Measurements from ENCODE around the gene HES4.
"Not testable (repeated sequence)": the region's sequence is repeated elsewhere in the genome, so short reads cannot be mapped to it uniquely, and the experiment has no call there.

HES4 gene

DNA sequence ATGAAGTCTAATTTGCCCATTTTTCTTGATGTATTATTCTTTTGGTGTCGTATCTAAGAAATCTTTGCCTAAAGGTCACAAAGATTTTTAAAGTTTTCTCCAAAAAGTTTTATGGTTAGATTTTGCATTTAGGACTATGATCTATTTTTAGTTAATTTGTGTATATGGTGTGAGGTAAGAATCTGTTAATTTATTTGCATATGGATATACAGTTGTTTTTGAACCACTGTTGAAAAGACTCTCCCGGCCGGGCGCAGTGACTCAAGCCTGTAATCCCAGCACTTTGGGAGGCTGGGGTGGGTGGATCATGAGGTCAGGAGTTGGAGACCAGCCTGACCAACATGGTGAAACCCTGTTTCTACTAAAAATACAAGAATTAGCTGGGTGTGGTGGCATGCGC is 11.8 kb downstream of the HES4 start:
- H3K27me3 Mint-ChIP-seq, result peaks cover 39% of the 10 kb centered on the region

GRCh38 chr1:985126-985525 is 14.8 kb downstream of the HES4 start:
- ATAC-seq, result no peak
- peaks cover 37% of the 10 kb centered on the region for H3K27me3 Mint-ChIP-seq

More for the DNA sequence above, 11.8 kb downstream of the HES4 start:
- ATAC-seq; H3K9me3 Mint-ChIP-seq; DNase-seq; H3K36me3 Mint-ChIP-seq (ENCODE audit: low read depth); H3K4me3 Mint-ChIP-seq; H3K27ac Mint-ChIP-seq: not testable (repeated sequence)
- H3K4me1 Mint-ChIP-seq, result peaks cover 16% of the 10 kb centered on the region

GRCh38 chr1:984476-984814 is 15.5 kb downstream of the HES4 start:
- Mint-ChIP-seq H3K36me3 (ENCODE audit: low read depth) (no peaks in the 10 kb centered on the region), H3K27me3 (peaks cover 33% of the 10 kb centered on the region), H3K4me1 (no peaks in the 10 kb centered on the region), H3K9me3 (no peaks in the 10 kb centered on the region), H3K4me3 (no peak overlapping the region), H3K27ac (no peak overlapping the region)
- ATAC-seq (no peak), DNase-seq (no peak)

More at GRCh38 chr1:985126-985525, 14.8 kb downstream of the HES4 start:
- H3K27ac Mint-ChIP-seq, result no peak overlapping the region
- DNase-seq, result no peak
- no peak overlapping the region for H3K4me3 Mint-ChIP-seq
- H3K9me3 Mint-ChIP-seq, result no peaks in the 10 kb centered on the region
- H3K4me1 Mint-ChIP-seq, result no peaks in the 10 kb centered on the region
- H3K36me3 Mint-ChIP-seq (ENCODE audit: low read depth), result no peaks in the 10 kb centered on the region

- Mint-ChIP-seq H3K36me3 (ENCODE audit: low read depth) (no peaks in the 10 kb centered on the region), H3K4me1 (no peaks in the 10 kb centered on the region), H3K27me3 (peaks cover 27% of the 10 kb centered on the region), H3K9me3 (no peaks in the 10 kb centered on the region), H3K4me3 (no peak overlapping the region), H3K27ac (no peak overlapping the region)
- peak; percentile 50 for ATAC-seq
- DNase-seq, result peak; percentile 78
These were observed 16.0 kb downstream of the HES4 start for GRCh38 chr1:983798-984475.

GRCh38 chr1:982765-983436 is 17.0 kb downstream of the HES4 start:
- Mint-ChIP-seq H3K27me3 (peaks cover 22% of the 10 kb centered on the region), H3K4me3 (no peak overlapping the region), H3K27ac (no peak overlapping the region), H3K4me1 (peaks cover 3% of the 10 kb centered on the region), H3K9me3 (no peaks in the 10 kb centered on the region), H3K36me3 (ENCODE audit: low read depth) (no peaks in the 10 kb centered on the region)
- DNase-seq, result no peak
- no peak for ATAC-seq

- peak; percentile 8 for ATAC-seq
- Mint-ChIP-seq H3K36me3 (ENCODE audit: low read depth) (no peaks in the 10 kb centered on the region), H3K4me3 (no peak within 1 kb of the TSS), H3K9me3 (no peaks in the 10 kb centered on the region), H3K27ac (no peak within 1 kb of the TSS), H3K4me1 (peaks cover 3% of the 10 kb centered on the region), H3K27me3 (peaks cover 22% of the 10 kb centered on the region)
- DNase-seq, result no peak
These were observed 17.8 kb downstream of the HES4 start, which contains the start of gene PERM1 for GRCh38 chr1:981955-982558. Gene PERM1, minus strand, starts transcription at chr1:982093. Its CDS starts 1,064 bp downstream, at chr1:981029.

- H3K27ac Mint-ChIP-seq, result no peak overlapping the region
- H3K27me3 Mint-ChIP-seq, result peaks cover 20% of the 10 kb centered on the region
- H3K4me3 Mint-ChIP-seq, result no peak overlapping the region
- H3K4me1 Mint-ChIP-seq, result peaks cover 3% of the 10 kb centered on the region
- no peak for ATAC-seq
- no peaks in the 10 kb centered on the region for H3K9me3 Mint-ChIP-seq
- no peak for DNase-seq
- no peaks in the 10 kb centered on the region for H3K36me3 Mint-ChIP-seq (ENCODE audit: low read depth)
These were observed 18.4 kb downstream of the HES4 start for GRCh38 chr1:981491-981954.

DNA sequence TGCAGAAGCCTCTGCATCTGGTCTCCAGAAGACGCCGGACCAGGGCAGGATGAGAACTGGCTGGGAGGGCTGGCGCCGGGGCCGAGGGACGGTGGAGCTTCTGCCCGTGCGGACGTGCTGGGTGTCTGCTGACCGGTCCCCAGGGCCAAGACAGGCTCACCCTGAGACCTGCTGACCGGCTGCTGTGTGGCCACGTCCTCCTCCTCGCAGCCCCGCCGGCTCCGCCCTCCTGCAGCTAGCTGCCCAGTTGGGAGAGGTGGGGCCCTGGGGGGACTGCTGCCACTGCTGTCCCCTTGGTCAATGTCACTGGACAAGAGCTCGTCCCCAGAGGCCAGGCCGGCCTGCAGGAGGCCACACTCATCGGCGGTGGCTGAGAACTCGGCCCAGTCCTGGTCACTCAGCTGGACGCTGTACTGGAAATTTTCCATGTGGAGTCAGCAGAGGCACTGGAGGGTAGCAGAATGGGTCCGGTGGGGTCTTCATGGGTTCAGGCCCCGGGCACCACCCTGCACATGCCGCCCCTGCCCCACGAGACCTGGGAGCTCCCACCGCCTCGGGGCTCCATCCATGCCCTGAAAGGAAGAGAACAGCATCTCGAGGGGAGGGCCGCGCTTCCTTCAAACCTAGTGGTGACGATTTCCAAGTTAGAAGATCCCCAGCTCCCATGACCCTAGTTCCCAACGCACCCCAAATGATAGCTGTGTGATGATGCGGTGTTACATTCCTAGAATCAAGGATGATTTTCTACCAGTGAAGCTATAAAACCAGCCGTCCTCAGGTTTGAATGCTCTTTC is 19.1 kb downstream of the HES4 start:
- ATAC-seq (no peak), DNase-seq (no peak)
- Mint-ChIP-seq H3K27me3 (peaks cover 17% of the 10 kb centered on the region), H3K27ac (no peak overlapping the region), H3K9me3 (no peaks in the 10 kb centered on the region), H3K4me3 (no peak overlapping the region), H3K36me3 (ENCODE audit: low read depth) (no peaks in the 10 kb centered on the region), H3K4me1 (peaks cover 5% of the 10 kb centered on the region)

DNA sequence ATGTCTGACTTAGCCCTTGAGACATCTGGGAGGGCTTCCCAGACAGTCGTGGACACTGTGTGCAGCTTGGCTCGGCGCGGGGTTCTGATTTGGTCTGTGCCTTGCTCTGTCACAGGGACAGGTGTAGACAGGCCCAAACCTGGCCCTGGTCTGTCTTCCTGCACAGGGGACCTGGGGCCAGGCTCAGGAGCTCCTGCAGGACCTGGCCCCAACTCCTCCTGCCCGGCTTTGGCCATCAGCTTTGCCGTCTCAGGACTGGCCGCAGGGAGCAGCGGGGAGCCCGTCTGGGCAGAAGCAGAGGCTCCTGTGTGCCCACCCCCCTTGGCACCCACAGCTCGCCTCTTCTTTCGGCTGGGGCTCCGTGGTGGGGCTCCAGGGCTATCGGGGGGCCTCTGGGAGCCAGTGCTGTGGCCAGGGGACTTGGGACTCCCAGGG is 19.7 kb downstream of the HES4 start:
- no peak for ATAC-seq
- H3K4me3 Mint-ChIP-seq, result no peak overlapping the region
- no peaks in the 10 kb centered on the region for H3K9me3 Mint-ChIP-seq

DNA sequence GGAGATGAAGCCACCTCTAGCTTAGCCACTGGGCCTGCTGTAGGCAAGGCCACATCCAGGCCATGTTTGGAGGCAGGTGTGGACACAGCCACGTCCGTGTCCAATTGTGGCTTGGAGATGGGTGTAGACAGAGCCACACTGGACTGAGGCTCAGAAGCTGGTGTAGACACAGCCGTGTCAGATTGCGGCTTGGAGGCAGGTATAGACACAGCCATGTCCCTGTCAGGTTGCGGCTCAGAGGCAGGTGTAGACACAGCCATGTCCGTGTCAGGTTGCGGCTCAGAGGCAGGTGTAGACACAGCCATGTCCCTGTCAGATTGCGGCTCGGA is 20.2 kb downstream of the HES4 start:
- H3K36me3 Mint-ChIP-seq (ENCODE audit: low read depth), result no peaks in the 10 kb centered on the region
- peaks cover 19% of the 10 kb centered on the region for H3K27me3 Mint-ChIP-seq
- DNase-seq (no peak), ATAC-seq (no peak)
- peaks cover 6% of the 10 kb centered on the region for H3K4me1 Mint-ChIP-seq
- H3K4me3 Mint-ChIP-seq, result no peak overlapping the region
- H3K27ac Mint-ChIP-seq, result no peak overlapping the region
- no peaks in the 10 kb centered on the region for H3K9me3 Mint-ChIP-seq

More for the DNA sequence above, 19.7 kb downstream of the HES4 start:
- Mint-ChIP-seq H3K27me3 (peaks cover 17% of the 10 kb centered on the region), H3K4me1 (peaks cover 6% of the 10 kb centered on the region), H3K36me3 (ENCODE audit: low read depth) (no peaks in the 10 kb centered on the region), H3K27ac (no peak overlapping the region)
- DNase-seq, result no peak

- no peak for ATAC-seq
These were observed 20.8 kb downstream of the HES4 start for GRCh38 chr1:978835-979743.

DNA sequence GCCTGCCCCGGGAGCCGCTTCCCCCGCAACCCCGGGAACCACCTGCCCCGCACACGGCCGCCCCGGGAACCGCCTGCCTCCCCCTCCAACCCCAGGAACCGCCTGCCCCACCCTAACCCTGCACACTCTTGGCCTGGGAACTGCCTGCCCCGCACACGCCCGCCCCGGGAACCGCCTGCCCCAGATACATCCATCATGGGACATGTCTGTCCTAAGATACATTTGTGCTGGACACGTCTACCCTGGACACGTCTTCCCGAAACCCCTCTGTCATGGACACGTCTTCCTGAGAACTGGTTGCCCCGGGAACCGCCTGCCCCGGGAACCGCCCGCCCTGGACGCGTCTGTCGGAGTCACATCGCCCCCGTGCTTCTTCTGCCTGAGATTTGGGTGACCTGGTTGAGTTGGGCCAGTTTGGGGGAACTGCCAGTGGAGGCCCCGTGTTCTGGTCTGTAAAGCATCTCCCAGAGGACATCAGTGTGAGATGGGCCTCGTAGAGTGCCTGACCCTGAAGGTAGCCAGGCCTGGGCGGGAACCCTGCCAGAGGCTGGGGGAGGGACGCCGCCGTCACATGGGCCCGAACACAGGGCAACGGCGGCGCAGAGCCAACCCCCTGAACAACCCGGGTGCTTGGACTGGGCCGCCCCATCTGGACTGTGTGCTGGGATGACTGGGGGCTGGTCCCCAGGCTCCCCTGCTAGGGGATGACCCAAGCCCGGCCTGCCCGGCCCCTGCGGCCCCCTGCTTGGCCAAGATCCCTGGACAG is 21.6 kb downstream of the HES4 start:
- Mint-ChIP-seq H3K9me3 (no peaks in the 10 kb centered on the region), H3K36me3 (ENCODE audit: low read depth) (no peaks in the 10 kb centered on the region), H3K4me1 (peaks cover 6% of the 10 kb centered on the region), H3K27ac (no peak overlapping the region), H3K4me3 (no peak overlapping the region), H3K27me3 (peaks cover 20% of the 10 kb centered on the region)
- DNase-seq (no peak), ATAC-seq (no peak)

More at GRCh38 chr1:978835-979743, 20.8 kb downstream of the HES4 start:
- H3K9me3 Mint-ChIP-seq, result no peaks in the 10 kb centered on the region
- peaks cover 20% of the 10 kb centered on the region for H3K27me3 Mint-ChIP-seq
- no peak overlapping the region for H3K27ac Mint-ChIP-seq
- H3K36me3 Mint-ChIP-seq (ENCODE audit: low read depth), result no peaks in the 10 kb centered on the region
- no peak overlapping the region for H3K4me3 Mint-ChIP-seq
- peaks cover 6% of the 10 kb centered on the region for H3K4me1 Mint-ChIP-seq
- no peak for DNase-seq

GRCh38 chr1:976791-977190 is 23.1 kb downstream of the HES4 start:
- not testable (repeated sequence) for H3K9me3 Mint-ChIP-seq; H3K36me3 Mint-ChIP-seq (ENCODE audit: low read depth); DNase-seq; H3K4me3 Mint-ChIP-seq; H3K27ac Mint-ChIP-seq; H3K4me1 Mint-ChIP-seq; ATAC-seq
- H3K27me3 Mint-ChIP-seq, result peaks cover 18% of the 10 kb centered on the region
